Measurements from ENCODE around the gene RIMS1.
"Not testable (repeated sequence)": the region's sequence is repeated elsewhere in the genome, so short reads cannot be mapped to it uniquely, and the experiment has no call there.

RIMS1 gene

DNA sequence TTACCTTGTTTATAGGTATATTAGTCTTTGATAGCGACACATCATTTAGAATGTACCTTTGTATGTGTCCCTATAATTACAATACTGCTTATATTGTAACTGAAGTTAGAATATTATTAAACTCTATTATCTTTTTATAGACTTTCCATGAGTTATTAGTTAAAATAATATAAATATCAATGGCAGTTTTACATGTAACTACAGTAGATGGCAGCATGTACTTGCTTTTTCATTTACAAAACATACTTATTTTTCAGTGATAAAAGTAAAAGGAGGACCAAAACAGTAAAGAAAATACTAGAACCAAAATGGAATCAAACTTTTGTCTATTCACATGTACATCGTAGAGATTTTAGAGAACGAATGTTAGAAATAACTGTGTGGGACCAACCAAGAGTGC is 364.3 kb downstream of the RIMS1 start:
- no peak for DNase-seq

DNA sequence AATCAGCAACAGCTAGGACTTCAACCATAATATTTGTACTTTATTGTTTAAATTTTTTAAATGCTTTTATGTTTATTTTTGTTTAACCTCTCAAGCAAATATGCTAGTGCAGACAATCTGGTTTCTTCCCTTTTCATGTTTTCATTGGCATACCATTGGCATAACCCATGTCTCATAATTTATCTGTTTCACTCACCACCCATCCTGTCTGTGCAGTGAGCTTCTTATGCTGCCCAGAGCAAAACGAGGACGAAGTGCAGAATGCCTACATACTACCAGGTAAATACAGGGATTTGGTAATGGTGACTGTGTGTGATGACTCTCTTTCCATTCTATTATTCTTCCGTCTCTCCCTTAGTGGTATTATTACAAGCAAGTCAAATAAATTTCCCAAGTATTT is 374.1 kb downstream of the RIMS1 start:
- no peak for DNase-seq

GRCh38 chr6:72261554-72261953 is 375.2 kb downstream of the RIMS1 start:
- DNase-seq = no peak

GRCh38 chr6:72262254-72262653 is 375.9 kb downstream of the RIMS1 start:
- no peak for DNase-seq

- DNase-seq = no peak
Measured at GRCh38 chr6:72267470-72267869, 381.1 kb downstream of the RIMS1 start.

DNA sequence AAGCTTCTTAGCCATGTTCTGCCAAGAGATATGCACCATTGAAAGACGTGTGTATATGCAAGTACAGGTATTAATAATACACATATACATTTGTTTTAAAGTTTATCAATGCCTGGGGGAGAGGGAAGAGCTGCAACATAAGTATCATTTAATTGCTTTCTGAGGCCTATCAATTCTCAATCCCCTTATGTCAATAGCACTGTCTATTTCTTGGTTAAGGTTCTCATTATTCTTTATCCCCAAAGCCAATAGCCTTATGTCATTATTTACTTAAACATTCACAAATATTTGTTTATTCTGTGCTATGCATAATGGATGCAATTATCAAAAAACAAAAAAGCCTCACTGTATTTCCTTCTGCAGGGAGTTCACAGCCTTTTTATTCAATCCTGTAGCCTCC is 385.2 kb downstream of the RIMS1 start:
- no peak for DNase-seq

DNA sequence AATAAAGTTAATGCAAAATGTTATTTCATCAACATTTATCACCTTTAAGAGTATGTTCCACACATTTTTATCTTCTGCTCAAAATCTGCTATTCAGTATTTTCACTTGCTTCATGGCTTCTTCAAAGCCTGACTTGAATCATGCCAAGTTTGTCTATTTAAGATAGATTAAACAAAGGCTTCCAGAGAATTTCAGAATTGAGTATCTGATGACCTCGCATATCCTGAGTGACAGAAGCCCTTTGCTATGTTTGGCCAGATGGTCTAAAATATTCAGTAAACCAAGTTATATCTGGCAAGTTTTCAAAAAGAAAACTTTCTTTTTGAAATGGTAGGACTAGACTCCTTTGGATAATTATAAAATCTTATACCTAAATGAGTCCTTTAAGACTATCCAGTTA is 386.6 kb downstream of the RIMS1 start:
- DNase-seq = no peak

- no peak for DNase-seq
Measured at GRCh38 chr6:72275888-72276287, 389.5 kb downstream of the RIMS1 start.

GRCh38 chr6:72282201-72282600 is 395.9 kb downstream of the RIMS1 start:
- DNase-seq = no peak

GRCh38 chr6:72283571-72283970 is 397.2 kb downstream of the RIMS1 start:
- peak; percentile 6 for DNase-seq

DNA sequence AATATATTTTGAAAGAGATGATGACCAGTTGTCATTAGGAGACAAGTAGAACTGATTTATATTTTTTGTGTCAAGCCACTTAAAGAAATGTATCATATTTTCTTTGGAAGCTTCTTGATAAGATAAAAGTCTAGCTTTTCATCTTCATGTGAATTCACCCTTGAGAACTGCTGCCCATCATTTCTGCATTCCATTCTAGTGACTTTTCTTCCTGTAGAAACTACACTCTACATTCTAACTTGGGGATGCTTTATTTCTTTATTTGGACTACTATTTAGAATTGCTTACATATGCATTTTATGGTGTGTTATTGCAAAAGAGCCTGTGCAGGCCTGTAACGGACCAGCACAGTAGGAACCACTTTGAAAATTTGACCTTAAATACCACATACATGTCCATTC is 400.6 kb downstream of the RIMS1 start:
- no peak for DNase-seq

- no peak for DNase-seq
Measured at GRCh38 chr6:72287801-72288200, 401.5 kb downstream of the RIMS1 start.

DNA sequence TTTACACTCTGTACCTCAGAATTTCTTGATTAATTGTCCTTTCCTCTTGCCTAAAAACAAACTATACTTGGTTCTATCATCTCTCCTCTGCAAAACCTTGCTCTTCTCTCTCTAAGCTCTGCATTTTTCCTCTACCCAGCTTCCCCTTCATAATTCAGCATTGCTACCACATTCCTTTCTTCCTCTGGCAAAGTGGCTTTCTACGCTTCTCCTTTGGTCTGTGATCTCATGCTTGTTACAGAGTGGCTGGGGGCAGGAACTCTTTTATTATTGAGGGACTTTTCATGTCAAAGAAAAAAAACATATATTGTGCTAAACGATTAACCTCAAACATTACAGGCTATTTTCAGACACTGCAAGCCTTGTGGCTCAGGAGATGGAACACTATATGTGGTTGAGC is 402.2 kb downstream of the RIMS1 start:
- no peak for DNase-seq

DNA sequence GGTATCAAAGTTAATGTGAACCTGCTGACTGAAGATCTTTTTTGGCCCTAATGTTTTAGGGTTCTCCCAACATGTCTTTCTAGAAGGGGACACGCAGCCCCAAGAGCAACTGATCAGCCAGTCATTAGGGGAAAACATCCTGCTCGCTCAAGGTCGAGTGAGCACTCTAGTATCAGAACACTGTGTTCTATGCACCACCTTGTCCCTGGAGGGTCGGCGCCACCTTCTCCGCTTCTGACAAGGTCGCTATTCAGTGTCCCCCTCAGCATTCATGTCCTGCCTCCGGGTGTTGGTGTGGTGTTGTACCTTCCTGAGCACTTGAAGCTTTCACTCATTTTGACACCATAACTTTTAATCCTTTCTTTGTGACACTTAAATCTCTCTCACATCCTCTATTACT is 404.3 kb downstream of the RIMS1 start:
- no peak for DNase-seq

GRCh38 chr6:72296375-72296774 is 410.0 kb downstream of the RIMS1 start:
- DNase-seq = no peak

GRCh38 chr6:72305971-72306370 is 419.6 kb downstream of the RIMS1 start:
- no peak for DNase-seq

- no peak for DNase-seq
Measured at GRCh38 chr6:72316675-72317380, 430.5 kb downstream of the RIMS1 start.

GRCh38 chr6:72321788-72322187 is 435.4 kb downstream of the RIMS1 start:
- no peak for DNase-seq

DNA sequence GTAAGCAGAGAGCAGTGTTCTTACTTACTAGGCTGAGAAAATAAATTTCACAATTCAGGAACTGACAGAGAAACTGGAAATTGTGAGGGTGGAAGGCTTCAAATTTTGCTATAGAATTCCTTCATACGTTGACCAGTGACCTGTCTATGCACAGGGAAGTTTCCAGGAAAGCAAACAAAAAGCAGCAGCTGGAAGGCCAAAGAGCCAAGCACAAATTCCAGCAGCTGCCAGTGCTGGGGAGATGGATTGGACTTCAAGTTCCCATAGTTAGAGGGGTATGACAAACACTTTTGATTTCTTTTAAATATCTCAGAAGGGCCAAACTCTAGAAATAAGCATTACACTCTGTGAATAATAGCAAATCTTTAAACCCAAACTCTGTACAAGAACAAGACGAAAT is 436.4 kb downstream of the RIMS1 start:
- DNase-seq = no peak

DNA sequence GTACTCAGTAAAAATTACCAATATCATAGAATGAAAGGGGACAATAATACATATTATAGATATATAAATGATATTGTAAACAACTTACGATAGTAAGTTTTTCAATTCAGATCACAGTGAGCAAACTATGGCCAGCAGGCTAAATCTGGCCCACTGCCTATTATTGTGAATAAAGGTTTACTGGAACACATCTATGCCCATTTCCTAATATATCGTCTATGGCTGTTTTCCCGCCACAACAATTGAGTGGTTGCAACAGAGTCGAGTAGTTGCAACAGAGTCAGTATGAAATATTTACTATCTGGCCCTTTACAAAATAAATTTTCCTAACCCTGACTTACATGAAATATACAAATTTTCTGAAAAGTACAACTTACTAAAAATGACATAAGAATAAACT is 438.2 kb downstream of the RIMS1 start:
- DNase-seq = no peak

- DNase-seq = no peak
Measured at GRCh38 chr6:72328775-72329174, 442.4 kb downstream of the RIMS1 start.

DNA sequence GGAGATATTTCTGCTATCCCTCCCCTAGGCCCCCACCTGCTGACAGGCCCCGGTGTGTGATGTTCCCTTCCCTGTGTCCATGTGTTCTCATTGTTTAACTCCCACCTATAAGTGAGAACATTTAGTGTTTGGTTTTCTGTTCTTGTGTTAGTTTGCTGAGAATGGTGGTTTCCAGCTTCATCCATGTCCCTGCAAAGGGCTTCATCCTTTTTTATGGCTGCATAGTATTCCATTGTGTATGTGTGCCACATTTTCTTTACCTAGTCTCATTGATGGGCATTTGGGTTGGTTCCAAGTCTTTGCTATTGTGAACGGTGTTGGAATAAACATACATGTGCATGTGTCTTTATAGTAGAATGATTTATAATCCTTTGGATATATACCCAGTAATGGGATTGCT is 448.9 kb downstream of the RIMS1 start:
- DNase-seq = not testable (repeated sequence)

DNA sequence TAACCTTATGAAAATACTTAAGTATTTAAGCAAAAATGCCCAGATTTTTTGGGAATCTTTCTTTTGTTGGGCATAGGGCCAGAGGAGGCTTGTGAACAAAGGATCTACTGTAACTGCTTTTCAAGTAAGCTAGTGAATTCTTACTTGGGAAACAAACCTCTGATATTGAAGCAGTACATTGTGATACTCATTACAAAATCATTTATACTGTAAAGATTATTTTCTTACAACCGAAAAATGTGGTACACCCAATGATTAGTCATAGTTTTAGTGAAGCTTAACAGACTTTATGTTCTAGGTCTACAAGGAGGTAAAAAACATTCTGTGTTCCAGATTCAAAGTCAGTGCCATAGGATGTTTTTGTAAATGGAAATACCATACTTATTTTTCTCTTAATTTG is 462.6 kb downstream of the RIMS1 start:
- DNase-seq = no peak

DNA sequence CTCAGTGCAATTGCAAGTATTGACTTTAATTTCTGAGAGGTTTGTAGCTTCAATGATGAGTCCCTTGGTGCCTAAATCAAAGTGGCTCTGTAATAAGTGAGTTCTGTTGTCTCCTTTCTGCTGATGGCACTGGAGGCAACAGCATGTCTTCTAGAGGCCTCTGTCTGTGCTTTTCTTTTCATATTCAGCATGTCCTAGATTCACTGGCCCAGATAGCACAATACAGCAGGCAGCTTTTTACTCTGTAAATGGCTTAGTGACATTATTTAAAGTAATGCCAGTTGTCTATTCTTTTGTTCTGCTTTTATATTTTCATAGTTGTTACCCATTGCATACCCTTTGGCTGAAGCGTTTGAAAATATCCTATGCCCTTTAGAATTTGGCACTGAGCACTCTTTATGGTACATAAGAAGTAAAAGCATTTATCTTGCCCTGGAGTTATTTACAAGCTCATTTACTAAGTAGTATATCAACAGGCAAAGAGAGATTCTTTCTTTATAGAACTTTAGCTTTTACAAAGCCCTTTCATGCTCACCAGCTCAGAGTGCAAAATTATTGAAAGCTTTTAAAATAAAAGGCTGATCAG is 464.0 kb downstream of the RIMS1 start:
- DNase-seq = peak; percentile 36
